OCI-LY7 (cell line): ENCODE results near the gene C16orf74.

ENCODE experiments used
- EZH2phosphoT487 ChIP-seq: fragments of 200-600 bp; sonication (generic); IDR thresholded peaks from 2 replicates; pipeline ENCODE4 v1.6.1; 2018; ENCODE audit warnings: low read depth, borderline replicate concordance, mild to moderate bottlenecking, mixed run types, antibody characterized with exemption, low read length, moderate library complexity, mixed read lengths
- TF ChIP-seq, protein P1 (sequence below): fragments of 200-600 bp; sonication (generic); conservative IDR thresholded peaks from 2 replicates; pipeline ENCODE4 v1.5.1; 2014; ENCODE audit warnings: mild to moderate bottlenecking, antibody characterized with exemption, low read length, moderate library complexity, mixed read lengths

- TF ChIP-seq, protein P1, sequence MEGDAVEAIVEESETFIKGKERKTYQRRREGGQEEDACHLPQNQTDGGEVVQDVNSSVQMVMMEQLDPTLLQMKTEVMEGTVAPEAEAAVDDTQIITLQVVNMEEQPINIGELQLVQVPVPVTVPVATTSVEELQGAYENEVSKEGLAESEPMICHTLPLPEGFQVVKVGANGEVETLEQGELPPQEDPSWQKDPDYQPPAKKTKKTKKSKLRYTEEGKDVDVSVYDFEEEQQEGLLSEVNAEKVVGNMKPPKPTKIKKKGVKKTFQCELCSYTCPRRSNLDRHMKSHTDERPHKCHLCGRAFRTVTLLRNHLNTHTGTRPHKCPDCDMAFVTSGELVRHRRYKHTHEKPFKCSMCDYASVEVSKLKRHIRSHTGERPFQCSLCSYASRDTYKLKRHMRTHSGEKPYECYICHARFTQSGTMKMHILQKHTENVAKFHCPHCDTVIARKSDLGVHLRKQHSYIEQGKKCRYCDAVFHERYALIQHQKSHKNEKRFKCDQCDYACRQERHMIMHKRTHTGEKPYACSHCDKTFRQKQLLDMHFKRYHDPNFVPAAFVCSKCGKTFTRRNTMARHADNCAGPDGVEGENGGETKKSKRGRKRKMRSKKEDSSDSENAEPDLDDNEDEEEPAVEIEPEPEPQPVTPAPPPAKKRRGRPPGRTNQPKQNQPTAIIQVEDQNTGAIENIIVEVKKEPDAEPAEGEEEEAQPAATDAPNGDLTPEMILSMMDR = no peak
- no peak for TF ChIP-seq EZH2phosphoT487
Measured at GRCh38 chr16:85696781-85697180, 54.1 kb downstream of the C16orf74 start.
